HepG2 (cell line): ENCODE data around the gene NEMF. TPM values are rescaled to one million over a fixed set of nuclear protein-coding genes. Genes with fewer than 3 reads are reported as not detected.
A peak's percentile ranks its signal among the peaks of the same experiment; 100 is the strongest.

Source experiments
- ATAD3A ChIP-seq: sonication (generic); formaldehyde crosslinking; IDR thresholded peaks from 2 replicates; pipeline ENCODE4 v1.4.0; 2020; ENCODE audit warnings: missing genetic modification reagents
- ATM ChIP-seq: fragments of 450-650 bp; IDR thresholded peaks from 2 replicates; pipeline ENCODE4 v1.7.1; 2017; ENCODE audit warnings: mild to moderate bottlenecking, borderline replicate concordance
- BORCS8-MEF2B ChIP-seq: sonication (generic); formaldehyde crosslinking; IDR thresholded peaks from 2 replicates; pipeline ENCODE4 v1.8.0; 2022; ENCODE audit warnings: mild to moderate bottlenecking, missing genetic modification reagents
- CCDC6 ChIP-seq: sonication (generic); formaldehyde crosslinking; IDR thresholded peaks from 2 replicates; pipeline ENCODE4 v1.8.1; 2022; ENCODE audit warnings: mild to moderate bottlenecking, missing genetic modification reagents, moderate library complexity
- DNMT3B ChIP-seq: conservative IDR thresholded peaks from 2 replicates; pipeline ENCODE4 v1.6.1; 2016; ENCODE audit warnings: missing biosample characterization, control low read depth
- FOXA1 ChIP-seq, 2 experiments: fragments of 450-650 bp in 1 of 2; sonication (generic) in 1 of 2; formaldehyde crosslinking in 1 of 2; IDR thresholded peaks; 2 replicates each; pipeline versions ENCODE4 v1.4.0 to v1.6.1; 2016 to 2020; ENCODE audit warnings: missing genetic modification reagents in 1 of 2
- GMEB1 ChIP-seq: sonication (generic); formaldehyde crosslinking; IDR thresholded peaks from 2 replicates; pipeline ENCODE4 v1.5.1; 2020; ENCODE audit warnings: missing genetic modification reagents, mild to moderate bottlenecking, borderline replicate concordance
- ISX ChIP-seq: sonication (generic); formaldehyde crosslinking; conservative IDR thresholded peaks from 2 replicates; pipeline ENCODE4 v1.5.0; 2020; ENCODE audit warnings: missing genetic modification reagents
- MIXL1 ChIP-seq: IDR thresholded peaks from 2 replicates; pipeline ENCODE4 v1.6.1; 2016
- NCOA2 ChIP-seq: sonication (generic); formaldehyde crosslinking; IDR thresholded peaks from 2 replicates; pipeline ENCODE4 v1.8.0; 2022; ENCODE audit warnings: inconsistent platforms
- NFYC ChIP-seq: IDR thresholded peaks from 2 replicates; pipeline ENCODE4 v1.6.1; 2016; ENCODE audit warnings: missing genetic modification reagents, missing compliant biosample characterization
- PAWR ChIP-seq: sonication (generic); formaldehyde crosslinking; IDR thresholded peaks from 2 replicates; pipeline ENCODE4 v1.4.0; 2020; ENCODE audit warnings: missing genetic modification reagents, mild to moderate bottlenecking, borderline replicate concordance
- POLR2AphosphoS5 ChIP-seq: IDR thresholded peaks from 2 replicates; pipeline ENCODE4 v1.6.1; 2012; ENCODE audit warnings: low read depth, low read length
- RFX1 ChIP-seq: fragments of 450-650 bp; IDR thresholded peaks from 2 replicates; pipeline ENCODE4 v1.6.1; 2017
- U2AF2 ChIP-seq: fragments of 200-400 bp; formaldehyde crosslinking; IDR thresholded peaks from 2 replicates; pipeline ENCODE4 v1.6.1; 2017; ENCODE audit warnings: low read depth, mild to moderate bottlenecking, low read length
- ZBTB42 ChIP-seq: sonication (generic); formaldehyde crosslinking; IDR thresholded peaks from 2 replicates; pipeline ENCODE4 v1.5.0; 2020; ENCODE audit warnings: mild to moderate bottlenecking, missing genetic modification reagents
- ZBTB7A ChIP-seq: sonication (generic); formaldehyde crosslinking; IDR thresholded peaks from 2 replicates; pipeline ENCODE4 v1.8.0; 2022; ENCODE audit warnings: mild to moderate bottlenecking, missing genetic modification reagents
- ZFP62 ChIP-seq: sonication (generic); formaldehyde crosslinking; IDR thresholded peaks from 2 replicates; pipeline ENCODE4 v1.4.0; 2020; ENCODE audit warnings: missing genetic modification reagents
- ZNF142 ChIP-seq: sonication (generic); formaldehyde crosslinking; IDR thresholded peaks from 2 replicates; pipeline ENCODE4 v1.4.0; 2020; ENCODE audit warnings: missing genetic modification reagents
- ZNF256 ChIP-seq: sonication (generic); formaldehyde crosslinking; conservative IDR thresholded peaks from 2 replicates; pipeline ENCODE4 v1.4.0; 2020; ENCODE audit warnings: missing genetic modification reagents
- ZNF335 ChIP-seq: sonication (generic); formaldehyde crosslinking; IDR thresholded peaks from 2 replicates; pipeline ENCODE4 v1.4.0; 2020; ENCODE audit warnings: missing genetic modification reagents
- ZNF34 ChIP-seq: sonication (generic); formaldehyde crosslinking; IDR thresholded peaks from 2 replicates; pipeline ENCODE4 v1.4.0; 2020; ENCODE audit warnings: mild to moderate bottlenecking, missing genetic modification reagents, borderline replicate concordance
- ZNF543 ChIP-seq: sonication (generic); formaldehyde crosslinking; IDR thresholded peaks from 2 replicates; pipeline ENCODE4 v1.4.0; 2020; ENCODE audit warnings: mild to moderate bottlenecking, missing genetic modification reagents
- ZNF775 ChIP-seq: sonication (generic); formaldehyde crosslinking; IDR thresholded peaks from 2 replicates; pipeline ENCODE4 v1.4.0; 2020; ENCODE audit warnings: missing genetic modification reagents, mild to moderate bottlenecking, moderate library complexity, borderline replicate concordance
- ZNF780A ChIP-seq: sonication (generic); formaldehyde crosslinking; IDR thresholded peaks from 2 replicates; pipeline ENCODE4 v1.8.0; 2022; ENCODE audit warnings: mild to moderate bottlenecking, missing genetic modification reagents, moderate library complexity
- polyA plus RNA-seq, 8 experiments: library from polyadenylated mRNA; depleted of rRNA in 3 of 8; stranded (reverse) in 7 of 8; unstranded in 1 of 8; fragments of >200 nt; fragmentation: Illumina TruSeq in 4 of 8; extraction: Trizol in 4 of 8; gene quantifications; 2 replicates each; pipeline versions ENCODE4 v1.2.1 to v1.2.3, GENCODE V29; 2011 to 2016; ENCODE audit warnings: low read depth in 4 of 8, missing spikeins in 1 of 8, mixed read lengths in 1 of 8; ENCODE audit not compliant: insufficient read depth in 1 of 8
- total RNA-seq, 5 experiments: library from RNA; depleted of rRNA; stranded (reverse); fragments of >200 nt; fragmentation: Illumina TruSeq; extraction: Trizol; gene quantifications; 2 replicates each; pipeline ENCODE4 v1.2.3, GENCODE V29; 2016; ENCODE audit warnings: low read depth in 1 of 5

NEMF gene
- total and polyA plus RNA-seq, 2 of the 13 experiments (the other 11 are each of a cell fraction or from before 2014, with no cell fraction given): 21.3 to 57.9 TPM

- TF ChIP-seq ZNF543 (CRISPR knock-in tag): peak; percentile 43; the same call in 1 of the 2 replicates
- TF ChIP-seq ZBTB7A (CRISPR knock-in tag): peak; percentile 84
- TF ChIP-seq ZNF34: no peak
- TF ChIP-seq NFYC (CRISPR knock-in tag): no peak
- TF ChIP-seq ZNF335 (CRISPR knock-in tag): peak; percentile 81; the same call in 1 of the 2 replicates
- no peak; the same call in 1 of the 2 replicates for TF ChIP-seq MIXL1 (CRISPR knock-in tag)
- no peak for TF ChIP-seq PAWR
- no peak; the same call in 1 of the 2 replicates for TF ChIP-seq DNMT3B
- TF ChIP-seq ATAD3A: no peak
- no peak for TF ChIP-seq RFX1
- no peak for TF ChIP-seq ISX (CRISPR knock-in tag)
- TF ChIP-seq ZNF775 (CRISPR knock-in tag): no peak
- peak; percentile 72; the same call in 1 of the 2 replicates for TF ChIP-seq GMEB1 (CRISPR knock-in tag)
- TF ChIP-seq FOXA1 (IDR thresholded peaks at IDR 0.05): no peak
- TF ChIP-seq FOXA1 (CRISPR knock-in tag; IDR thresholded peaks at IDR 0.05): peak; percentile 30; the same call in 1 of the 2 replicates
- no peak for TF ChIP-seq ZFP62 (CRISPR knock-in tag)
- 0 out of 2 replicates have a peak, but pooled peaks have one; percentile 23 for TF ChIP-seq CCDC6 (CRISPR knock-in tag)
- TF ChIP-seq ZNF142 (CRISPR knock-in tag): peak; percentile 81
- TF ChIP-seq NCOA2 (CRISPR knock-in tag): no peak
- TF ChIP-seq ZNF780A (CRISPR knock-in tag): no peak
- no peak for TF ChIP-seq U2AF2
- TF ChIP-seq ATM: no peak
- TF ChIP-seq BORCS8-MEF2B (CRISPR knock-in tag): peak; percentile 93
- TF ChIP-seq ZBTB42 (CRISPR knock-in tag): peak; percentile 67; the same call in 1 of the 2 replicates
- peak; percentile 91 for TF ChIP-seq POLR2AphosphoS5
- TF ChIP-seq ZNF256: no peak
These were observed at the start of gene NEMF (continued) for GRCh38 chr14:49852301-49853157.
